Hepatocyte (in vitro differentiated cells): ENCODE data around the gene LMF1. TPM values are rescaled to one million over a fixed set of nuclear protein-coding genes. Genes with fewer than 3 reads are reported as not detected.

Source experiments
- DNase-seq: peaks from one replicate; pipeline ENCODE4 v3.0.0-alpha.2; 2016; ENCODE audit warnings: low spot score
- H2AFZ ChIP-seq: fragments of 200-600 bp; sonication (generic); 2 replicates; pipeline ENCODE4 v1.6.0; 2016; ENCODE audit warnings: antibody characterized with exemption, mild to moderate bottlenecking
- H3K27ac ChIP-seq: fragments of 200-600 bp; sonication (generic); 2 replicates; pipeline ENCODE4 v1.5.1; 2016; ENCODE audit warnings: mild to moderate bottlenecking
- H3K27me3 ChIP-seq: fragments of 200-600 bp; sonication (generic); 2 replicates; pipeline ENCODE4 v1.6.1; 2016
- H3K36me3 ChIP-seq: fragments of 200-600 bp; sonication (generic); replicated peaks from 2 replicates; pipeline ENCODE4 v1.5.1; 2016; ENCODE audit warnings: low read depth; ENCODE audit not compliant: insufficient read depth
- H3K4me1 ChIP-seq: fragments of 200-600 bp; sonication (generic); 2 replicates; pipeline ENCODE4 v1.5.1; 2016; ENCODE audit warnings: mild to moderate bottlenecking, moderate library complexity; ENCODE audit not compliant: insufficient read depth
- H3K4me2 ChIP-seq: fragments of 200-600 bp; sonication (generic); 2 replicates; pipeline ENCODE4 v1.6.0; 2016
- H3K4me3 ChIP-seq: fragments of 200-600 bp; sonication (generic); 2 replicates; pipeline ENCODE4 v1.5.1; 2016; ENCODE audit warnings: mild to moderate bottlenecking
- H3K79me2 ChIP-seq: fragments of 200-600 bp; sonication (generic); 2 replicates; pipeline ENCODE4 v1.6.0; 2017; ENCODE audit warnings: mild to moderate bottlenecking
- H3K9me2 ChIP-seq: fragments of 200-600 bp; sonication (generic); replicated peaks from 2 replicates; pipeline ENCODE4 v1.6.0; 2017; ENCODE audit warnings: mild to moderate bottlenecking; ENCODE audit not compliant: insufficient read depth
- H3K9me3 ChIP-seq: fragments of 200-600 bp; sonication (generic); 2 replicates; pipeline ENCODE4 v1.5.1; 2016; ENCODE audit warnings: low read depth, mild to moderate bottlenecking
- H4K20me1 ChIP-seq: fragments of 200-600 bp; sonication (generic); 2 replicates; pipeline ENCODE4 v1.6.0; 2016; ENCODE audit warnings: mild to moderate bottlenecking; ENCODE audit not compliant: insufficient read depth, poor library complexity, severe bottlenecking
- EZH2 ChIP-seq: fragments of 200-600 bp; sonication (generic); IDR thresholded peaks from 2 replicates; pipeline ENCODE4 v1.6.1; 2016; ENCODE audit warnings: antibody characterized with exemption, mild to moderate bottlenecking, borderline replicate concordance
- EZH2phosphoT487 ChIP-seq: fragments of 200-600 bp; sonication (generic); IDR thresholded peaks from one replicate; pipeline ENCODE4 v1.6.1; 2018; ENCODE audit warnings: antibody characterized with exemption, mild to moderate bottlenecking, low read depth, moderate library complexity; ENCODE audit not compliant: unreplicated experiment, severe bottlenecking
- WGBS: methylation state at CpG from one replicate; pipeline ENCODE4 v1.1.6; 2016; ENCODE audit warnings: low lambda C conversion rate; ENCODE audit errors: missing lambda C conversion rate; 5-methylcytosine and 5-hydroxymethylcytosine counted together
- polyA plus RNA-seq: library from polyadenylated mRNA; unstranded; fragments of >200 nt; fragmentation: Nextera tagmentation; extraction: Ambion mirVana; gene quantifications from 2 replicates; pipeline ENCODE4 v1.2.1, GENCODE V29; 2016
- total RNA-seq: library from RNA; depleted of rRNA; stranded (reverse); fragments of >200 nt; gene quantifications from 2 replicates; pipeline ENCODE4 v1.2.3, GENCODE V29; 2014
- TF ChIP-seq, protein P1 (sequence below): fragments of 200-600 bp; sonication (generic); IDR thresholded peaks from 2 replicates; pipeline ENCODE4 v1.5.1; 2016; ENCODE audit warnings: antibody characterized with exemption, mild to moderate bottlenecking; ENCODE audit not compliant: poor library complexity

LMF1 gene
- total and polyA plus RNA-seq, 2 experiments from 2014 or later: 27.2 to 34.3 TPM

DNA sequence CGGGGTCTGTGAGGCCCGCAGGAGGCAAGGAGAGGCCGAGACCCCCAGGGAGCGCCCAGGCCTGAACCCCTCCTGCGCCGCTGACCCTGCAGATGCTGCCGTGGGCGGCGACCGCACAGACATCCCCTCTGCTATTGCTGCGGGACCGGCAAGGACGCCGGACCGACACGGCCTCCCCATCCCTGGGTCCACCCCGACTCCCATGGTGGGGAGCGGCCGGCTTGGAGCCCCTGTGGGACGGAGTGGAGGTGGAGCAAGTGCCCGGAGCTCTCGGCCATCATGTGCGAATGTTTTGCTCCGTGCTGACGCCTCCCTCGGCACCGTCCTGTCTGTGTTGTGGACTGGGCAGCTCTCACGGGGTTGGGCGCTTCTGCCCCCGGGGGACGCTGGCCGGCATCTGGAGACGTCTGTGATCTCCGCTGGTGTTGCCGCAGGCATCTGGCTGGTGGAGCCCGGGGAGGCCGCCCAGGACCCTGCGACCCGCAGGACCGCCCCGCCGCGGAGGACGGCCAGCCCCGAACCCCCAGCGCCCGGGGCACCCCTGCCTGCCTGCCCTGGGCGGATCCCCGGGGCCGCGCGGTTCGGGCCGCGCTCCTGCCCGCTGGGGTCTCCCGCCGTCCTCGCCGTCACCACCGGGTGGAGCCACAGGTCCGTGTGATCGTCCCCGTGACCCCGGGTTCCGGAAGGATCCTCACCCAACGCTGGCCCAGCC lies 157.4 kb downstream of the LMF1 start:
- no peak overlapping the region for H2AFZ ChIP-seq
- H3K9me3 ChIP-seq: no peaks in the 10 kb centered on the region
- H3K9me2 ChIP-seq: no peaks in the 10 kb centered on the region
- H3K79me2 ChIP-seq: peaks cover 3% of the 10 kb centered on the region
- H3K27me3 ChIP-seq: peaks cover 7% of the 10 kb centered on the region
- H3K27ac ChIP-seq: no peak overlapping the region
- WGBS: 23% methylated on average over 47 of the region's 67 CpGs
- H3K36me3 ChIP-seq: no peaks in the 10 kb centered on the region
- H4K20me1 ChIP-seq: no peaks in the 10 kb centered on the region
- H3K4me1 ChIP-seq: peaks cover 4% of the 10 kb centered on the region
- peak overlapping the region; percentile 85 for H3K4me2 ChIP-seq
- no peak overlapping the region for H3K4me3 ChIP-seq
- DNase-seq: peak; percentile 76
- TF ChIP-seq EZH2 (peak; percentile 37), EZH2phosphoT487 (no peak)
- TF ChIP-seq, protein P1, sequence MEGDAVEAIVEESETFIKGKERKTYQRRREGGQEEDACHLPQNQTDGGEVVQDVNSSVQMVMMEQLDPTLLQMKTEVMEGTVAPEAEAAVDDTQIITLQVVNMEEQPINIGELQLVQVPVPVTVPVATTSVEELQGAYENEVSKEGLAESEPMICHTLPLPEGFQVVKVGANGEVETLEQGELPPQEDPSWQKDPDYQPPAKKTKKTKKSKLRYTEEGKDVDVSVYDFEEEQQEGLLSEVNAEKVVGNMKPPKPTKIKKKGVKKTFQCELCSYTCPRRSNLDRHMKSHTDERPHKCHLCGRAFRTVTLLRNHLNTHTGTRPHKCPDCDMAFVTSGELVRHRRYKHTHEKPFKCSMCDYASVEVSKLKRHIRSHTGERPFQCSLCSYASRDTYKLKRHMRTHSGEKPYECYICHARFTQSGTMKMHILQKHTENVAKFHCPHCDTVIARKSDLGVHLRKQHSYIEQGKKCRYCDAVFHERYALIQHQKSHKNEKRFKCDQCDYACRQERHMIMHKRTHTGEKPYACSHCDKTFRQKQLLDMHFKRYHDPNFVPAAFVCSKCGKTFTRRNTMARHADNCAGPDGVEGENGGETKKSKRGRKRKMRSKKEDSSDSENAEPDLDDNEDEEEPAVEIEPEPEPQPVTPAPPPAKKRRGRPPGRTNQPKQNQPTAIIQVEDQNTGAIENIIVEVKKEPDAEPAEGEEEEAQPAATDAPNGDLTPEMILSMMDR: peak; percentile 82

GRCh38 chr16:808085-808386 lies 162.7 kb downstream of the LMF1 start:
- Histone ChIP-seq H3K79me2 (peaks cover 10% of the 10 kb centered on the region), H3K4me2 (peak overlapping the region; percentile 84), H2AFZ (peak overlapping the region; percentile 78), H3K27me3 (peaks cover 13% of the 10 kb centered on the region), H3K27ac (no peak overlapping the region), H3K9me3 (no peaks in the 10 kb centered on the region), H3K36me3 (no peaks in the 10 kb centered on the region), H3K4me1 (no peaks in the 10 kb centered on the region), H3K9me2 (no peaks in the 10 kb centered on the region), H4K20me1 (no peaks in the 10 kb centered on the region), H3K4me3 (peak overlapping the region; percentile 58)
- TF ChIP-seq EZH2phosphoT487: no peak
- TF ChIP-seq EZH2: no peak
- TF ChIP-seq, protein P1: no peak
- 26% methylated on average over 16 of the region's 19 CpGs for WGBS
- DNase-seq: no peak

DNA sequence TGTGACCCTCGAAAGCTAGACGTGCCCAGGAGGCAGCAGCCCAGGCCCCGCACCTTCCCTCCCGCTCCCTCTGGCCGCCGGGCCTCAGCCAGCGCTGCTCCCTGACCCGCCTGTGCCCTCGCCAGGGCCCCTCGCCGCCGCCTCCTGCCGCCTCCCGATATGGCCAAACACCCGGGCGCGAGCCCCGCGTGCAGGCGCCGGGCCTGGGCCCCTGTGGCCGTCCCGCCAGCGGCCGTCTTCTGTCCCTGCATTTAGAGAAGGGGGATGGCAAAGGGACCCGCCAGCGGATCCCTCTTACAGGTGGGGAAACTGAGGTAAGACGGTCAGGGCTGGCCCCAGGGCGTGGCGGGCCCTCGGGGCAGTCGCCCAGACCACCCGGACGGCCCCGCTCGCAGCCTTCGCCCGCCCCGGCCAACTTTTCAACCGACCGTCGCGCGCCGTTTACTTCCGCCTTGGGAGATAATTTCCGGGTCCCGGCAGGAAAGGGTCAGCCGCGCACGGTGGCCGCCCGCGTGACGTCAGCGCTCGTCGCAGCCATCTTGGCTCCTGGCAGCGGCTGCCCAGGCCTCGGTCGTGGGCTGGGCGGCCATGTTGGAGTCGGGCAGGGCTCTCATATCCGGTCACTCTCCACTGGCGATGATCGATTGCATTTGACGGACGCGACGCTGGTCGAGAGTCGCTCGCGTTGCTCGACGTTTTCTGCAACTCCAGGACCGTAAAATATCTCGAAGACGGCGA lies 163.3 kb downstream of the LMF1 start:
- no peaks in the 10 kb centered on the region for H3K9me3 ChIP-seq
- H3K4me2 ChIP-seq: peak overlapping the region; percentile 98
- peak overlapping the region; percentile 62 for H3K4me3 ChIP-seq
- peaks cover 16% of the 10 kb centered on the region for H3K27me3 ChIP-seq
- DNase-seq: peak; percentile 97
- no peaks in the 10 kb centered on the region for H3K36me3 ChIP-seq
- H2AFZ ChIP-seq: peak overlapping the region; percentile 78
- peak overlapping the region; percentile 96 for H3K27ac ChIP-seq
- H4K20me1 ChIP-seq: no peaks in the 10 kb centered on the region
- TF ChIP-seq, protein P1: no peak
- TF ChIP-seq EZH2phosphoT487 (no peak), EZH2 (no peak)
- no peaks in the 10 kb centered on the region for H3K9me2 ChIP-seq
- no peaks in the 10 kb centered on the region for H3K4me1 ChIP-seq
- WGBS: 2% methylated on average over 79 of the region's 80 CpGs
- peaks cover 10% of the 10 kb centered on the region for H3K79me2 ChIP-seq
